GM18868 (cell line): ENCODE data around the gene SLC38A4.
"Not testable (repeated sequence)": the region's sequence is repeated elsewhere in the genome, so short reads cannot be mapped to it uniquely, and the experiment has no call there.

Source experiments
- ATAC-seq: cut with Tn5 transposase; IDR thresholded peaks from one replicate; pipeline ENCODE4 v1.9.1; 2021; ENCODE audit warnings: mild to moderate bottlenecking, moderate library complexity; ENCODE audit not compliant: unreplicated experiment

The SLC38A4 gene

GRCh38 chr12:46779879-46780278, 45.9 kb downstream of the SLC38A4 start:
- ATAC-seq = no peak

- no peak for ATAC-seq
Observed at GRCh38 chr12:46779063-46779462, 46.7 kb downstream of the SLC38A4 start.

- ATAC-seq = no peak
Observed at GRCh38 chr12:46778415-46778814, 47.4 kb downstream of the SLC38A4 start.

DNA sequence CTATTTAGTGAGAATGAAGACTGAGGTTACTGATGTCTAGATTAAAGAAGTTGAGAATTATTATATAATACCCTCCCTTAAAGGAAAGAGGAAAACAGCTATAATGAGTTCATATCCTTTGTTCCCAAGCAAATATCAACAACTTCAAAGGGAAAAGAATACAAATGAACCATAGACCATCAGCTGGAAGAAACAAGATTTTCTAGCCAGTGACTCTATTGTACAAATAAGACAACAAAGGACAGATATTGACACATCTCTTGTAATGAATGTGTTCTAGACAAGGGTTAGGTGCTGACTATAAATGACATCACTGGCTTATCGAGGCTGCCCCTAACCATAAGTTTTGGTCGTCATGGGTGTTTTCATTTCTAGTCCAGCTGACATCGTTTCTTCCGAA, 48.2 kb downstream of the SLC38A4 start:
- ATAC-seq = no peak

DNA sequence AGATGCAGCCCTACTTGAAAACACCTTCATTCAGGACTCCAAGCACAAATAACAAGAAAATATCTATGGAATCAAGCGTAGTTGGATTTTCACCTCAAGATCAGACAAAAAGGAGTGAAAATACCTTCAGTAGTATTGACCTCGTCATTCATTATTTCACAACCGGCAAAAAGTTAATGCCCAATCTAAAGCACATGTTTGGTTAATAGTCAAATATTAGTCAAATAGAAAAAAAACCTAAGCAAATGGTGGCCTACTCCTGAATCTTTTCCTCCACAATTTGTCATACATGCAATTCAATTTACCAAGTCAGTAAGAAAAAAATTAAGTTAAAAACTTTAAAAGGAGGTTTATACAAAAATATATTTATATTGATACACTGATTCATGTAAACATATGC, 50.0 kb downstream of the SLC38A4 start:
- no peak for ATAC-seq

- no peak for ATAC-seq
Observed at GRCh38 chr12:46774322-46774633, 51.5 kb downstream of the SLC38A4 start.

DNA sequence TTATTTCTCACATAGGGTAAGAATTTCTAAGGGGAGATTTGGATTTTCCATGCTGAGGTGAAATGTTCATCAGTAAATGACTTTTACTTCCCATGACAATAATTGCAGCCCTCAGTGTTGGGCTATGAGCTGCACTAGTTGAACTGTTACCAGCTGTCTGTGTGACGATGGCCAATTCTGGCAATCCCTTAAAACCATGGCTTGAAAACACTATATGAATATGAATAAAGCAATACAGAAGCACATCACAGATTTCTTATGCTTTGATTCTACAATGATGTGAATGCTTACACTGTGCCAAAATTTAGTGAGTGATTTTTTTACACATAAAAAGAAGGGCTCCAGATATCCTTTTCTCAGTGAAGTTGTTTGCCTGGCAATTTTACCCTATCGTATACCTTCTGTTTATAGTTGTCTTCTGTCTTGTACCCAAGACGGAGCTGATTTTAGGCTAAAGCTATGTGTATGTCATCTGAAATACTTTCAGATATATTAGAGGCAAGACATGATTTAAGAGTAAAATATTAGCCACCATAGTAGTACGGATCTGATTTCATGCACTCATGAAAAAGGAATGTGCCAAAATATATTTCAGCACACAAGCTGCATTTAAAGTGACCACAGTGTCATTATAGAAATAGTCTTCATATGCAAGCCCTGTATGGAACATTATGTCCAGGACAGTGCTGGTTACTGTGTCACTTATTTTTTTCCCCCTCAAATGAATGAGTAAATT, 52.0 kb downstream of the SLC38A4 start:
- ATAC-seq = no peak

GRCh38 chr12:46771268-46771827, 54.4 kb downstream of the SLC38A4 start:
- ATAC-seq = no peak

DNA sequence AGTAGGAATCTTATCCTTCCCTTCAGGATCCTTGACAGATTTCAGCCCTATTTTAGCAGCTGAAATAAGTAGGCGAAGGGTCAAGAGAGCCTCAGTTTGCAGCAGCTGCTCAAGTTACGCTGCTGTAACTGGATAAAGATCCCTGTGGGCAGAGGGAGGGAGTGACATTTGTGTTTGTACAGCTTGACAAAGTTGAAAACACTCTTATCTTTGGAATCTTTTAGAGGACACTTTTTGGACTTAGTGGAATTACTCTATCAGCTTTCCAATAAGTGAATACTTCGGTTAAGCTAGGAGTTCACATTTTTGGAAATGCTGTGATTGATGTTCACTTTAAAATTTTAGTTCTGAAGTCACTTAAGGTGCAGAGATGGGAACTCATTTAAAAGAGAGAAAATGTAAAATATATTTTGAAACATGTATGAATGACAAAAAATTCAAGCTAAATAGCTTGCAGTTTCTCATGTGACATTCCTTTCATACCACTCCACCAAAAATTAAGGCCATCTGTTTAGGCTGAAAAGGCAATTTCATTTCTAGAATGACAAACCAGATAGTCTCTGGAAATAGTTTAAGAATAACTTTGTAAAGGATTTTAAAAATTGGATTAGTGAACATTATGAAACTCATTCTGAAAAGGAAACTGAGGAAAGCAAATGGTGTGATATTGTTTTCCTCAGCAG, 55.2 kb downstream of the SLC38A4 start:
- ATAC-seq = no peak

- ATAC-seq = no peak
Observed at GRCh38 chr12:46764005-46764404, 61.8 kb downstream of the SLC38A4 start.

DNA sequence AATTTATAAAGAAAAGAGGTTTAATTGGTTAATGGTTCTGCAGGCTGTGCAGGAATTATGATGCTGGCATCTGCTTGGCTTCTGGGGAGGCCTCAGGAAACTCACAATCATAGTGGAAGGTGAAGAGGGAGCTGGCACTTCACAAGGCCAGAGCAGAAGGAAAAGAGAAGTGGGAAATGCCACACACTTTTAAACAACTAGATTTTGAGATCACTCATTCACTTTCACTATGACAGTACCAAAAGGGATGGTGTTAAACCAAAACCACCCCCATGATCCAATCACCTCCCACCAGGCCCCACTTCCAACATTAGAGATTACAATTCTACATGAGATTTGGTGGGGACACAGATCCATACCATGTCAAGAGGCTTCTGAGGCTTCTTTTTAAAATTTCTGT, 62.6 kb downstream of the SLC38A4 start:
- ATAC-seq = peak; percentile 74

GRCh38 chr12:46754550-46754949, 71.2 kb downstream of the SLC38A4 start:
- ATAC-seq = no peak

DNA sequence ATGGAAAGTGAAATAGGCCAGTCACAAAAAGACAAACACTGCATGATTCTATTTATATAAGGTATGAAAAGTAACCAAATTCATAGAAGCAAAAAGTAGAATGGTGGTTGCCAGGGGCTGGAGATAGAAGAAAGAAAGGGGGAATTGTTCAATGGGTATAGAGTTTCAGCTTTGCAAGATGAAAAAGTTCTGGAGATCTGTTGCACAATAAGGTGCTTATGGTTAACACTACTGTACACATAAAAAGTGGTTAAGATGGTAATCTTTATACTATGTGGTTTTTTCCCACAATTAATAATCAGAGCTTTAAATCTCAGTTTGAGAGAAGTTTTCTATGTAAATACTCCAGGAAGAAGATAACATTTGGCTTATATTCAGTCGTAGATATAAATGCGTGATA, 73.4 kb downstream of the SLC38A4 start:
- no peak for ATAC-seq

- ATAC-seq = no peak
Observed at GRCh38 chr12:46751173-46751572, 74.6 kb downstream of the SLC38A4 start.

GRCh38 chr12:46749322-46749721, 76.5 kb downstream of the SLC38A4 start:
- ATAC-seq = no peak

DNA sequence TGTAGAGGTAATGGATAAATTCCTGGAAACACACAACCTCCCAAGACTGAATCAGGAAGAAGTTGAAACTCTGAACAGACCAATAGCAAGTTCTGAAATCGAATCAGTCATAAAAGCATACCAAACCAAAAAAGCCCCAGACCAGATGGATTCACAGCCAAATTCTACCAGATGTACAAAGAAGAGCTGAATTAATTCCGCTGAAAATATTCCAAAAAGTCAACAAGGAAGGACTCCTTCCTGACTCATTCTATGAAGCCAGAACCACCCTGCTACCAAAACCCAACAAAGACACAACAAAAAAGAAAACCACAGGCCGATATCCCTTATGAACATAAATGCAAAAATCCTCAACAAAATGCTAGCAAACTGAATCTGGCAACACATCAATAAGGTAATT, 81.5 kb downstream of the SLC38A4 start:
- no peak for ATAC-seq

DNA sequence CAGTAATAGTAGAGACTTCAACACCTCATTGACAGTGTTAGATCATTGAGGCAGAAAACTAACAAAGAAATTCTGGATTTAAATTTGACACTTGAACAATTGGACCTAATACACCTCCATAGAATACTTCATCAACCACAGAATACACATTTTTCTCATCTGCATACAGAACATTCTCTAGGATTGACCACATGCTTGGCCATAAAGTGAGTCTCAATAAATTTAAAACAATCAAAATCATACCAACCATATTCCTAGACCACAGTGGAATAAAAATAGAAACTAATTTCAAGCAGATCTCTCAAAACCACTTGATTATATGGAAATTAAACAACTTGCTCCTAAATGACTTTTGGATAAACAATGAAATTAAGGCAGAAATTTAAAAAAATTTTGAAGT, 82.3 kb downstream of the SLC38A4 start:
- no peak for ATAC-seq

DNA sequence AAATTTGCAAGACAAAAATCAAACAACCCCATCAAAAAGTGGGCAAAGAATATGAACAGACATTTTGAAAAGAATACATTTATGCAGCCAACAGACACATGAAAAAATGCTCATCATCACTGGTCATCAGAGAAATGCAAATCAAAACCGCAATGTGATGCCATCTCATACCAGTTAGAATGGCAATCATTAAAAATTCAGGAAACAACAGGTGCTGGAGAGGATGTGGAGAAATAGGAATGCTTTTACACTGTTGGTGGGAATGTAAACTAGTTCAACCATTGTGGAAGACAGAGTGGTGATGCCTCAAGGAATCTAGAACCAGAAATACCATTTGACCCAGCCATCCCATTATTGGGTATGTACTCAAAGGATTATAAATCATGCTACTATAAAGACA, 83.5 kb downstream of the SLC38A4 start:
- ATAC-seq = not testable (repeated sequence)

DNA sequence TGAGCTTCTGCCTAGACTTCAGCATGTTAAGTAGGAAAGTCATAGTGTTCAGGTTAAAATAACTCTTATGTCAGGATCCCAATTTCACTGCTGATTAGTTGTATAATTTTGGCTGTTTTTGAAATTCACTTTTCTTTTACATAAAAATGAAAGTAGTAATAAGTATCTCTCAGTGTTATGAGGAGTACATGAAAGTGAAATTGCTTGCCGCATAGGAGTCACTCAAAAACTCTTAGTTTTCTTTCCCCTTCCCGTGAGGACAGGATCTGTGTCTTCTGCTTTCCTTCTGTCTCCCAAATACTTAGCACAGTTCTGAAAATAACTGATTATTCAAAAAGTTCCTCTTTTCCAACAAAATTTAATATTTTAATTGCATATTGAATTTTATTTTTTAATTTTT, 100.5 kb downstream of the SLC38A4 start:
- ATAC-seq = no peak

GRCh38 chr12:46723629-46724419, 102.0 kb downstream of the SLC38A4 start:
- no peak for ATAC-seq

GRCh38 chr12:46722394-46723185, 103.2 kb downstream of the SLC38A4 start:
- no peak for ATAC-seq
